H1 (cell line): ENCODE results near the gene PPIH.

ENCODE experiments used
- ATF2 ChIP-seq: IDR thresholded peaks from 2 replicates; pipeline ENCODE4 v1.6.1; 2012; ENCODE audit warnings: low read length, inconsistent platforms
- CEBPB ChIP-seq: IDR thresholded peaks from 2 replicates; pipeline ENCODE4 v1.6.1; 2012; ENCODE audit warnings: low read depth, low read length
- CTCF ChIP-seq, 3 experiments: IDR thresholded peaks; 1 replicate in 2 of 3; 2 replicates in 1 of 3; pipeline versions ENCODE4 v1.5.1 to v1.6.1; 2011; ENCODE audit warnings: low read length in 3 of 3, mild to moderate bottlenecking in 3 of 3, inconsistent platforms in 2 of 3, low read depth in 1 of 3, moderate library complexity in 1 of 3; ENCODE audit not compliant: insufficient read depth in 1 of 3; ENCODE audit errors: control extremely low read depth in 1 of 3
- EGR1 ChIP-seq: IDR thresholded peaks from 2 replicates; pipeline ENCODE4 v1.6.1; 2011; ENCODE audit warnings: low read depth, low read length, borderline replicate concordance
- EZH2 ChIP-seq: fragments of 200-600 bp; sonication (generic); IDR thresholded peaks from 2 replicates; pipeline ENCODE4 v1.7.1; 2012; ENCODE audit warnings: low read depth, mild to moderate bottlenecking, moderate library complexity, low read length, inconsistent platforms; ENCODE audit not compliant: severe bottlenecking
- NRF1 ChIP-seq: IDR thresholded peaks from 2 replicates; pipeline ENCODE4 v1.6.1; 2011; ENCODE audit warnings: mild to moderate bottlenecking, low read depth, low read length, improper control_type of control experiment
- POLR2A ChIP-seq, 2 experiments: IDR thresholded peaks; 1 replicate in 1 of 2; 2 replicates in 1 of 2; pipeline ENCODE4 v1.6.1; 2011; ENCODE audit warnings: low read depth in 2 of 2, low read length in 2 of 2, mild to moderate bottlenecking in 2 of 2; ENCODE audit errors: control extremely low read depth in 1 of 2
- TAF1 ChIP-seq: IDR thresholded peaks from 2 replicates; pipeline ENCODE4 v1.6.1; 2011; ENCODE audit warnings: mild to moderate bottlenecking, low read depth, low read length
- TEAD4 ChIP-seq: IDR thresholded peaks from 2 replicates; pipeline ENCODE4 v1.6.1; 2012; ENCODE audit warnings: low read depth, low read length, inconsistent platforms, mixed read lengths

- TF ChIP-seq POLR2A (IDR thresholded peaks at IDR 0.05; ENCODE audit: control extremely low read depth in 1 of 2, low read depth in 2 of 2, low read length in 2 of 2) (no peak), CTCF (IDR thresholded peaks at IDR 0.05; ENCODE audit: control extremely low read depth in 1 of 3, insufficient read depth in 1 of 3, low read depth in 1 of 3, low read length in 3 of 3) (no peak; a peak in 1 of 4 replicates), TEAD4 (no peak), TAF1 (no peak), EZH2 (no peak), CEBPB (no peak), ATF2 (no peak), EGR1 (no peak), NRF1 (no peak)
Observed at GRCh38 chr1:42690477-42691156, 32.4 kb downstream of the PPIH start.
